ENCODE results near the gene EXOG.

EXOG gene

GRCh38 chr3:38548154-38548931 lies 52.2 kb downstream of the EXOG start:
- DNase-seq (ENCODE audit: low spot score): no peak

GRCh38 chr3:38549082-38549481 lies 52.9 kb downstream of the EXOG start:
- no peak for DNase-seq (ENCODE audit: low spot score)

- no peak for DNase-seq (ENCODE audit: low spot score)
These were observed 53.3 kb downstream of the EXOG start for GRCh38 chr3:38549486-38549885.

- no peak for DNase-seq (ENCODE audit: low spot score)
These were observed 54.1 kb downstream of the EXOG start for GRCh38 chr3:38549957-38550840.

- DNase-seq (ENCODE audit: low spot score): no peak
These were observed 55.1 kb downstream of the EXOG start for GRCh38 chr3:38551026-38551832.

- DNase-seq (ENCODE audit: low spot score): no peak
These were observed 56.2 kb downstream of the EXOG start for GRCh38 chr3:38552364-38552763.

- no peak for DNase-seq (ENCODE audit: low spot score)
These were observed 56.9 kb downstream of the EXOG start for GRCh38 chr3:38553071-38553470.

- DNase-seq (ENCODE audit: low spot score): no peak
These were observed 58.1 kb downstream of the EXOG start for GRCh38 chr3:38554127-38554827.

- no peak for DNase-seq (ENCODE audit: low spot score)
These were observed 59.2 kb downstream of the EXOG start for GRCh38 chr3:38555149-38555840.

GRCh38 chr3:38555926-38556325 lies 59.8 kb downstream of the EXOG start:
- no peak for DNase-seq (ENCODE audit: low spot score)

- DNase-seq (ENCODE audit: low spot score): no peak
These were observed 60.7 kb downstream of the EXOG start for GRCh38 chr3:38556640-38557358.

- no peak for DNase-seq (ENCODE audit: low spot score)
These were observed 62.7 kb downstream of the EXOG start for GRCh38 chr3:38558864-38559263.

- DNase-seq (ENCODE audit: low spot score): no peak
These were observed 64.1 kb downstream of the EXOG start for GRCh38 chr3:38560284-38560683.

- no peak for DNase-seq (ENCODE audit: low spot score)
These were observed 65.0 kb downstream of the EXOG start for GRCh38 chr3:38560996-38561717.

- no peak for DNase-seq (ENCODE audit: low spot score)
These were observed 65.8 kb downstream of the EXOG start for GRCh38 chr3:38561746-38562466.

- DNase-seq (ENCODE audit: low spot score): no peak
These were observed 66.4 kb downstream of the EXOG start for GRCh38 chr3:38562467-38562925.

GRCh38 chr3:38563070-38563885 lies 67.1 kb downstream of the EXOG start:
- DNase-seq (ENCODE audit: low spot score): no peak

GRCh38 chr3:38563886-38564270 lies 67.7 kb downstream of the EXOG start:
- no peak for DNase-seq (ENCODE audit: low spot score)
